DMS153 treated with DMSO at 0.1 percent for 48 hours (cell line): ENCODE data around the gene RFPL2.
"Not testable (repeated sequence)": the region's sequence is repeated elsewhere in the genome, so short reads cannot be mapped to it uniquely, and the experiment has no call there.

Experiments used
- DNase-seq: peaks from one replicate; lab custom pipeline; 2025; ENCODE audit not compliant: unreplicated experiment; lab: John Stamatoyannopoulos, UW

Gene RFPL2

DNA sequence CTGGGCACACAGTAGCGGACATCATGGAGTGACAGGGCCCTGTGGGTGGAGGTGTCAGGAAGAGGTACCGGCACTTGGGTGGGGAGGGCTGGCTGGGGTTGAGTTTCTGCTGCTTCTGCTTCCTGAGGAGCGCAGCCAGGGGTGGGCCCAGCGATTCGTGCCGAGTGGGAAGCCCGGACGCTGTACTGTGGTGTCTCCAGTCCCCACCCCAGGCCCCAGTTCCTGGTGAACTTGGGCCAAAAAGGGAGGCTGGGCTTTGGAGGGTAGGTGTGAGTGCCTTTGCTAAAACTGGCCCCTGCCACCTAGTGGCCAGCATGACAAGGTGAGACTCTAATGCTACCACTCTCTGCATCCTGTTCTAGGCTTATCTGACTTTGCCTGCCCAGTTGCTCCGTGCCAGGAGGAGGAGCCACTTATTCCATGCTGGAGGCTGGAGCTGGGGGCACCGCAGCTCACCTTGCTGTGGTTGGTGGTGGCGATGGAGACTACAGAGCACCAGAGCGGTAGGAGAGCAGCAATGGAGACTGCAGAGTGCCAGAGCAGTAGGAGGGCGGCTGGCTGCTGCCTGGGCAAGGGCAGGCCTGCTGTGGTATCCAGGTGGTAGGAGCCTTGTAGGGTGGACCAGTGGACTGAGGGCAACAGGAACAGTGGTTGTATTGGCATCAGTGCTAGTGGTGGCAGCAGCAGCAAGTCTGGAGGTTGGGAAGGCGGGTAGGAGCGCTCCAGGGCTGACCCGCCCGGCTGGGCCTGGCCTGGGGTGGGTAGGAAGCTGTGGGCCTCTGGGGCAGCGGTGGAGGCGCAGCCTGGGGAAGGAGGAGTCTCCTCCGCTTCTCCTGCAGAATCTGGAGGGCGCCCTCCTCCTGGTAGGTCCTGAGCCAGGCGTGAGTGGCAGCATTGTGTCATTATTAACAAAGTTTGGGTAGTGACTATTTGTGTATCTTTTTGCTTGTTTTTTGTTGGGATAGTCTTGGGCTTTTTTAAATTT is 2.2 kb upstream of the RFPL2 start:
- DNase-seq, result peak; percentile 42

DNA sequence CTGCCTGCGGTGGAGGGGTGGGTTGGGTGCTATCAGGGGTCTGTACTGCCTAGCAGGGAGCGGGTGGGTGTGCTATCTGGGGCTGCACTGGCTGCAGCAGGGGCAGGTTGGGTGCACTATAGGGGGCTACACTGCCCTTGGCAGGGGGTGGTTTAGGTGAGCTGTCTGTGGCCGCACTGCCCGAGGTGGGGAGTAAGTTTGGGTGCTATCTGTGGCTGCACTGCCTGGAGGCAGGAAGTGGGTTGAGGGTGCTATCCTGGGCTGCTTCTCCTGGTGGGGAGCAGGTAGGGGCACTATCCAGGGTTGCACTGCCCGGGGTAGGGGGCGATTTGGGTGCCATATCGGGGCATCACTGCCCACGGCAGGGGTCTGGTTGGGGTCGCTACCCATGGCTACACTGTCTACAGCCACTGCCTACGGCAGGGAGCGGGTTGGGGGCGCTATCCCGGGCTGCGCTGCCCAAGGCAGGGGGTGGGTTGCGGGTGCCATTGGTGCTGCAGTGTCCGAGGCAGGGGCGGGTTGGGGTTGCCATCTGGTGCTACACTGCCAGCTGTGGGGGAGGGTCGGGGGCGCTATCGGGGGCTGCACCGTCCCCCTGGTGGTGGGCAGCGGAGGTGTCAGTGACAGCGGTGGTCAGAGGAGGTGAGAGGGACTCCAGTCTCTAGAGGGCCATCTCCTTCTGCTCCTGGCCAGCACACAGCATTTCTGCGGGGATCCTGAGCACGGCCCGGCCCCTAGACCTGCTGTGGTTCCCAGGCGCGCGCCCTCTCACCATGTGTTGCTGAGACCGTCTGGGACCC is 1.3 kb upstream of the RFPL2 start:
- no peak for DNase-seq

DNA sequence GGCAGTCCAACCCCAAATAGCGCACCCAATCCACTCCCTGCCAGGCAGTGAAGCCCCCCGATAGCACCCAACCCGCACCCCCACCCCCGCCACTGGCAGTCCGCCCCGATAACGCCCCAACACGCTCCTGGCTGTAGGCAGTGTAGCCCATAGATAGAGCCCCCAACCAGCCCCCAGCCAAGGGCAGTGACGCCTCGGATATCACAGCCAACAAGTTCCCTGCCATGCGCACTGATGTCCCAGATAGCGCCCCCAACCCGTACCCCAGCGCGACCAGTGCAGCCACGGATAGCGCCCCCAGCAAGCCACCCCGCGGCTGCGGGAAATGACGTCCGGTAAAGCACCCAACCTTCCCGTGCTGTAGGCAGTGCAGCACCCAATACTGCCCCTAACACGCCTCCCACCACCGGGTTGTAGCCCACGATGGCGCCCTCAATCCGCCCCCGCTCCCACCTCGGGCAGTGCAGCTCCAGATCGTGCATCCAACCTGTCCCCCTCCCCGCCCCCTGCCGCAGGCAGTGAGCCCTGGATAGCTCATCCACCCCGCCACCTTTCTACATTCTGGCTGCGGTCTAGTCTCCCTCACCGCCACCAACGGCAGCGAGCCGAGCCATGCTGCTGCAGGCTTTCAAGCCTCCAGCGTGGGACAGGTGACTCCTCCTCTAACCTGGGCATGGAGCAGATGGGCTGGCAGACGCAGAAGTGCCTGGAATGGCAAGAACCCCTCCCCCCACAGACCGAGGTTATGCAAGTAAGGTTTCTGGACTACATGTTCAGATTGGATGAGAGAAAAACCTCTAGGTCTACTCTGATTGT is 625 bp downstream of the RFPL2 start:
- no peak for DNase-seq

DNA sequence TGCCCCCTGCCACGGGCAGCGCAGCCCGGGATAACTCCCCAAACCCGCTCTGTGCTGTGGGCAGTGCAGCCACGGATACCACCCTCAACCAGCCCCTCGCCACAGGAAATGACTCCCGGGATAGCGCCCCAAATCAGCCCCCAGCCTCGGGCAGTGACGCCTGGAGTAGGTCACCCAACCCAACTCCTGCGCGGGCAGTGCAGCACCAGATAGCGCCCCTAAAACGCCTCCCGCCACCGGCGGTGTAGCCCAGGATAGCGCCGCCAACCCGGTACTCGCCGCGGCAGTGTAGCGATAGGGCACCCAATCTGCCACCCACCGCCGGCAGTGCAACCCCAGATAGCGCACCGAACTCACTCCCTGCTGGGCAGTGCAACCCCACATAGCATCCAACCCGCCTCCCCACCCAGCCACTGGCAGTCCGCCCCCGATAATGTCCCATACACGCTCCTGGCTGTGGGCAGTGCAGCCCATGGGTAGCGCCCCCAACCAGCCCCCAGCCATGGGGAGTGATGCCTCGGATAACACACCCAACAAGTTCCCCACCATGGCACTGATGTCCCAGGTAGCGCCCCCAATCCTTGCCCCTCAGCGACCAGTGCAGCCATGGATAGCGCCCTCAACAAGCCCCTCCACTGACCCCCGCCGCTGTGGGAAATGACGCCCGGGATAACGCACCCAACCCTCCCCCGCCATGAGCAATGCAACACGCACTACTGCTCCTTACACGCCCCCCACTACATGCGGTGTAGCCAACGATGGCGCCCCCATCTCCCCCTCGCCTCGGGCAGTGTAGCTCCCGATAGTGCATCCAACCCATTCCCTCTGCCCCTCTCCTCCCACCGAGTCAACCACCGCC is 1.5 kb downstream of the RFPL2 start:
- DNase-seq, result no peak

DNA sequence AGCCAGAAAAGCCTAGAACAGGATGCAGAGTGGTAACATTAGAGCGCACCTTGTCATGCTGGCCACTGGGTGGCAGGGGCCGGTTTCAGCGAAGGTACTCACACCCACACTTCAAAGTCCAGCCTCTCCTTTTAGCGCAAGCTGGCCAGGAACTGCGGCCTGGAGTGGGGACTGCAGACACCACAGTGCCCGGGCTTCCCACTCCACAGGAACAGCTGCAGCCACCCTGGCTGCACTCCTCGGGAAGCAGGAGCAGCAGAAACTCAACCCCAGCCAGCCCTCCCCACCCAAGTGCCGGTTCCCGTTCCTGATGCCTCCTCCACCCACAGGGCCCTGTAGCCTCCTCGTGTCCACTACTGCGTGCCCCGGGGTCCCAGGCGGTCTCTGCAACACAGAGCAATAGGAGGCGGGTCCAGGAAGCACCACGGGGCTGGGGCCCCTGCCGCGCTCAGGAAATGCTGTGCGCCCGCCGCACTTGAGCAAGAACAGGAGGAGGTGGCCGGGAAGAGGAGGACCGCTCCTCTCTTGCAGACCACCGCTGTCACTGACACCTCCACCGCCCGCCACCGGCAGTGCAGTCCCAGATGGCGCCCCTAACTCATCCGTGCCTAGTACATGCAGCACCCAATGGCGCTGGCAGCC is 2.2 kb downstream of the RFPL2 start:
- peak; percentile 58 for DNase-seq

DNA sequence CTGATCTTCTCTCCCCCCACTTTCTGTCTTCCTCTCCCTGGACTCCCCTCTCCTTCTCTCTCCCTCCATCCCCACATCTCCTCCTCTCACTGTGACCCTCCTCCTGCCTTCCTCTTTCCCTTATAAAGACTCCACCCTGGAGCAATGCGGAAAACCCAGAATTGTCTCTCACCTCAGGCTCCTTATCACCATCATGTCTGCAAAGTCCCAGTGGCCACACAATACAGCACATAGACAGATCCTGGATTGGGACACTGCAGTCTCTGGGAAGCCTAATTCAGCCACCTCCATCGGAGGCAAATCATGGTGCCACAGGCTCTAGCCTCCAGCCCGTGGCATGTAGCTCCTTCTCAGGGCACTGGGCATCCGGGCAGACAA is 2.7 kb downstream of the RFPL2 start:
- DNase-seq, result no peak

DNA sequence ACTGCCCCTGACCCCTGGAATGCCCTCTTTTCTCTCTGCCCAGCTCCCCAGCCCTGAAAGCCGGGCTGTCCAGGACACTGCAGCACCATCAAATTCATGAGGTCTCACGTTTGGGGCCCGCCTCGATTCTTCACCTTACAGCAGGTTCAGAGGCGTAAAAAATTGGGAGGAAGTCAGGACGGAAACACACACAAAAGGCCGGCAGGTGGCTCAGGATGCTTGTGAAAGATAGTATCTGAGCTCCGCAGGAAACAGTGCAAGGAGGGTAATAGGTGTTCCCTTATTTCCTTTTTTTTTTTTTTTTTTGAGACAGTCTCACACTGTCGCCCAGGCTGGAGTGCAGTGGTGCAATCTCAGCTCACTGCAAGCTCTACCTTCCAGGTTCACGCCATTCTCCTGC is 4.1 kb downstream of the RFPL2 start:
- DNase-seq, result peak; percentile 2

DNA sequence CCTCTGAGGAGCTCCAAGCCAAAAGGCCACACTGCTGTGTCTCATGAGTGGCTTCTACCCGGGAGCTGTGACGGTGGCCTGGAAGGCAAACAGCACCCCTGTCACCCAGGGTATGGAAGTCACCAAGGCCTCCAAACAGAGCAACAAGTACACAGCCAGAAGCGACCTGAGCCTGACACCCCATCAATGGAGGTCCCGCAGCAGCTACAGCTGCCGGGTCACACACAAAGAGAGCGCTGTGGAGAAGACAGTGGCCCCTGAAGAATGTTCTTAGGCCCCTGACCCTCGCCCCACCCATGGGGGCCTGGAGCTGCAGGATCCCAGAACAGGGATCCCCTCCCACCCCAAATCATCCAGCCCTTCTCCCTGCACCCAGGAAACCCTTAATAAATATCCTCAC is 4.9 kb downstream of the RFPL2 start:
- DNase-seq, result no peak

DNA sequence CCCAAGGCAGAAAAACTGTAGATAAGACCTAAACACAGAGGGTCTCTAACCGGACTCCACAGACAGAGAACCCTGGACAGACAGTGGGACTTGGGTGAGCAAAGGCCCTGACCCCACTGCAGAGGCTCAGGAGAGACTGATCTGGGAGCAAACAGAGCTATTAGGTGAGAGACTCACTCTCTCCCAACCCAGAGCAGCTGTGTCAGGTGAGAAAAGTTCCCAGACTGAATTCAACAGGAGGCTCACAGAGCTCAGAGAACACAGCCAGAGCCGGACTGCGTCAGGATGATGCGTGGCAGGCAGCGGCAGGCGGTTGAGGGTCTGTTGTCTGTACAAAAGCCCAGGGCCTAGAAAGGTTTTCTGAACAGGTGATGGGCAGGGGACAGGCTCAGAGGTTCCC is 5.5 kb downstream of the RFPL2 start:
- no peak for DNase-seq

DNA sequence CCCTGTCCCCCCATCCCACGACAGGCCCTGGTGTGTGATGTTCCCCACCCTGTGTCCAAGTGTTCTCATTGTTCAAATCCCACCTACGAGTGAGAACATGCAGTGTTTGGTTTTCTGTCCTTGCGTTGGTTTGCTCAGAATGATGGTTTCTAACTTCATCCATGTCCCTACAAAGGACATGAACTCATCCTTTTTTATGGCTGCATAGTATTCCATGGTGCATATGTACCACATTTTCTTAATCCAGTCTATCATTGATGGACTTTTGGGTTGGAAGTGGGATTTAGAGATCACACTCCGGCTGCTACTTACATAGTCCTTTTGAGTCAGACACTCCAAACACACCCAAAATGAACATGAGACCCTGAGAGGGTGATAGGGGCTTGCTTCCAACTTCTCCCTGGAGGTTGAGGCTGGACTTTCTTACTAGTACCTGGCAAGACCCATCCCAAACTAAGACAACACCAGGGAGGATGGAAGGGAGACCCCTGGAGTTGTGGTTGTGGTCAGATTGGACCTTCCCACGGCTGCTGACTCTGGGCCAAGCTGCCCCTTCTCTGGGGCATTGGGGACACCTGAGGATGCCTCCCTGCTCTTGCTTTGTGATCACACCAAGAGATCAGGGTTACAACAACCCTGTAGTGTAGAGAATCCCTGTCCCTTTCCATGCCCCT is 7.2 kb downstream of the RFPL2 start:
- not testable (repeated sequence) for DNase-seq

DNA sequence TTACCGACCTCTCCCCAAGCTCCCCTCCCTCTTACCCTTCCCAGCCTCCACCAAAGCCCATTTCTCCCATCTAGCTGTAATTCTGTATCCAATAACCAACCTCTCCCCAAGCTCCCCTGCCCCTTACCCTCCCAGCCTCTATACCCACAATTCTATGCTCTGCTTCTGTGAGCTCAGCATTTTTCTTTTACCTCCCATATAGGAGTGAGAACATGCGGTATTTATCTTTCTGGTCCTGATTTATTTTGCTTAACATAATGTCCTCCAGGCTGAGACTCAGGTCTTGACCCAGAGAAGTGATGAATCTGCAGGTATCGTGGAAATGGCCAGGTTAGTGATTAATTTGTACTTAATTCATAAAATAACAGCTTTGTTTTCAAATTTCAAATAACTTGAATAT is 9.0 kb downstream of the RFPL2 start:
- not testable (repeated sequence) for DNase-seq

DNA sequence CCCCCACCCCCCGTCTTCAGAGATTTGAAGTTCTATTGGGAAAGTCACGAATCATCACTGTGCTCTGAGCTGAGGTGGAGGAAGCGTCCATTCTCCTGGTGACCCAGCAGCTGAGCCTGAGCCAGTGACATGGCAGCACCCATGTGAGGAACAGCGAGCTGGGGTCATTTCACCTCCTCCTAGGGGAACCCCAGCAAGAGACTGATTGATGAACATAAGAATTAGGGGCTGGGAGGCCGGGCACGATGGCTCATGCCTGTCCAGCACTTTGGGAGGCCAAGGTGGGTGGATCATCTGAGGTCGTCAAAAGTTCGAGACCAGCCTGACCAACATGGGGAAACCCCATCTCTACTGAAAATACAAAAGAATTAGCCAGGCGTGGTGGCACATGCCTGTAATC is 11.5 kb downstream of the RFPL2 start:
- not testable (repeated sequence) for DNase-seq

DNA sequence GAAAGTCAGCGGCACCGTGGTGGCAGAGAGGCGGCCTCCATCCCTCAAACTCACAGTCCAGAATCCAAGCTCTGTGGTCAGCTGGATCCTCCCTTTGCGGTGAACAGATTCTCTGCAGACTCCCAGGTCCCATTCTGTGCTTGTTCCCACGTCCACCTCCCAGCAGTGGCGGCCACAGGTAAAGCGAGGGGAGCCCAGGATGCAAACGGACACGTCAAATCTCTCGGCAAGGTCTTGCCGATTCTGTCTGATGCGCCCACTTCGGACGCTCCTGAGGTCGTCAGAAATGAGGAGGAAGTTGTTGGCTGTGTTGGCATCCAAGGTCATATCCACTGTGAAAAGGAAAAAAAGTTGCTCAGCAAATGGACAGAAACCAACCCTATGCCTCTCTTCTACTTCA is 13.9 kb downstream of the RFPL2 start:
- not testable (repeated sequence) for DNase-seq

DNA sequence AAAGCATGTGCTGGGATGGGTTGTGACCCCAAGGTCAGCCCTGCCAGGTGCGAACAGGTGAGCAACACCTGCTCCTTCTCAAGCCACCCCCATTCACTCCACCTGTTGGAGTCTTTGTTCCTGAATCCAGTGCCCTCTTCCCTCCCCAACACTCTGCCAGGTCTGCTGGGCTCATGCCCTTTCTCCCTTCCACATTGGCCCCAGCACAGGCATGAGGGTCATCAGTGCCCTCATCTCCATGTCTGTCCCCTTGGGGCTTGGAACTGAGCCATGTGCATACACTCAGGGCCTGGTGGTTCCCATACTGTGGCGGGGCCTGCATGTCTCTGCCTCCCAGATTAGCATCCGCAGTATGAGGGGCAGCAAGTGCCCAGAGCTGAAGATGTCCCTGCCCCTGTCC is 19.1 kb downstream of the RFPL2 start:
- DNase-seq, result no peak

DNA sequence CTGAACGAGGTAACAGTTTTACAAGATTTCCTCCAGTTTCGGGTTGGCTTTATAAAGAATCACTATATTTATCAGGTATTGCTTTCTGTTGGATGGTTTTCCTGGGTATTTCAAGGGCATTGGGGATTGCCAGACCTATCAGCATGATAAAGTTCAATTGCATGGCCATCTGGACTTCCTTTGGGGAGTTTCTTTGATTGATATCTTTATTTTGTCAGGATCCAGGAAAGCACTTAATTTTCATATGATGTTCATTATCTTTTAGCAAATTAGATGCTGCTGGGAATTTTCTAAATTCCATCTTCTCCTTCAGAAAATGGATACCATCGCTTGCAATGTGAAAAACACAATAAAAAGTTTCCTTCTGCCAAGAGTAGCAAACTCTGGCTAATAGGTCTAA is 21.2 kb downstream of the RFPL2 start:
- no peak for DNase-seq

DNA sequence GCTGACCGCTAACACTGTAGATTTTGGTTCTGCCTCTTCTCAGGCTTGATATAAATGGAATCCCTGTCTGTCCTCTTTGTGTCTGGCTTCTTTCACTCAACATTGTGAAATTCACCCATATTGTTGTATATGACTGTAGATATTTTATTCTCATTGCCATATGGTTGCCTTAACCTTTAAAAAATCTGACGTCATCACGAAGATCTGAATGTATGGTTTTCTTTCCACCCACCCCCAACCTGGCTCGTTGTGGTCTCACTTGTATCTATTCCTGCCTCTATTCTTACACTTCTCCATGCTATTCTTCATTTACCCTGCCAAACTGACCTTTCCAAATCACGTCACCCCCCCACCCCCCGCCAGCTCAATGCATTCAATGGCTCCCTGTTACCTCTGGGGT is 23.8 kb downstream of the RFPL2 start:
- no peak for DNase-seq

DNA sequence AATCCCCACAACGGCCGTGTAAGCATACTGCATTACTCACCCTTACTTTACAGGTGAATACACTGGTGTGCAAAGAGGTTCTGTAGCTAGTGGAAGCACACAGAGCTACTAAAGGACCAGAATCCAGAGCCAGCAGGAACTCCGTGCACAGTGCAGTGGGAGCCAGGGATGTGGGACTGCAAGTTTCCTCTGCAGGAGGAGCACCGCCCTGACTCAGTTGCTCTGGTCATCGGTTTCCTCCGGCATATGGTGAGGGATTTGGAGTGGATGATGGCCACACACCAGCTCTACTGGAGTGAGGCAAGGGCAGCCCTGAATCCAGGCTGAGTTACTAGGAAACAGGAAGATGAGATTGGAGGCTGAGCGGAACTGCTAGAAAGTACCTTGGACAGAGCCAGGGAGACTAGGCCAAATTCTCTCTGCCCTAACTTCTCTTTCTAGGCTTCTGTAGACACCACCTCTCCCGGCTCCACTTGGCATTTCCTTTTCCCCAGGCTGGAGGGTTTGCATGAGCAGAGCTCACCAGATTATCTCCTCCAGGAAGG is 27.6 kb downstream of the RFPL2 start:
- no peak for DNase-seq

DNA sequence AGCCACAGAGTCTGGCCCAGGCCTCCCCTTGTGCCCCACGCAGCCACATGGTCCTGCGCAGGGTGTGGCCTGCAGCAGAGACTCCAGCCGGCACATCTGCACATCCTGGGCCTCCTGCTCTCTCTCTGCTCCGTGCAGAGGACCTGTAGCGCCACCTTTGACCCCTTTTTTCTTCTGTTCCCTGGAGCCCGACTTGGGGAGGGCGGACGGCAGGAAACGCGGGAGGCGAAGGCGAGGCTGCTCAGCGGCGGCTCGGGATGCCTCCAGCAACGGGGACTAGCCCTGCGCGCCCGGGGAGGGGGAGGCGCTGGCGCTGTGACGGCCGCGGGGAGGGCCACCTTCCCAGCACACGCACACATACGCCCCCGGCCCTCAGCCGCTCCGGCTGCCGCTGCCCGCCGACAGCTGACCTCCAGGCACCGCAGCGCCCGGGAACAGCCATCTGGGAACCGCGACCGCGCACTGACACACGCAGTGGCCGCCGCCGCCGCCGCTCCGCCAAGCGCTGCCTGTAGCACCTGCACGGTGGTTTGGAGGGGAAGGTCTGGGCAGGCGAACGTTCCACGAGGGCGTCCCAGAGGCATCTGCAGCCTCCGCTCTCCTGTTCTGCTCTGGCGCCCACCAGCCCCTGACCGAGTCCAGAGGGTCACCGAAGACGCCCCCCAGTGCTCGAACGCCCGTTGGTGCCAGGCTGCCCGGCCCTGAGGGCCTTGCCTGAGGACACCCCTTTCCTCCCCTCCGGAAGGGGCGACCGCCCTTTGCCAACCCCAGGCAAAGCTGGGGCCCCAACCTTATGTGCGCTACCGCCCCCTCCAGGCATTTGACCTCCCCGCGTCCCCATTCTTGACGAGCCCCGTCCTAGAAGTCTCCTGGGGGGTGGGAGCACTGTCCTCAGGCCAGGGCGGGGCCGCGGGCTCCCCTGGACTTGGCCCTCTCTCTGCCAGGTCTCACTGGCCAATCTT is 28.9 kb downstream of the RFPL2 start:
- no peak for DNase-seq
